Gastroesophageal sphincter (tissue), 3 donors: ENCODE results near the gene PDE11A.

Experiments used
- CTCF ChIP-seq, 4 experiments: fragments of 200-600 bp in 2 of 4; fragments of 450-650 bp in 2 of 4; sonication (generic) in 1 of 4; IDR thresholded peaks; one replicate each; pipeline ENCODE4 v1.5.1; 2017 to 2019; ENCODE audit warnings: antibody characterized with exemption in 4 of 4, mild to moderate bottlenecking in 2 of 4, moderate library complexity in 2 of 4
- EP300 ChIP-seq: sonication (generic); formaldehyde crosslinking; IDR thresholded peaks from one replicate; pipeline ENCODE4 v1.6.1; 2017; ENCODE audit warnings: antibody characterized with exemption, mild to moderate bottlenecking
- POLR2A ChIP-seq, 2 donors: fragments of 450-650 bp; IDR thresholded peaks; one replicate each; pipeline ENCODE4 v1.6.1; 2017; ENCODE audit warnings: antibody characterized with exemption in 2 of 2, mild to moderate bottlenecking in 2 of 2, moderate library complexity in 1 of 2
- POLR2AphosphoS5 ChIP-seq: sonication (generic); formaldehyde crosslinking; IDR thresholded peaks from one replicate; pipeline ENCODE4 v1.6.1; 2017; ENCODE audit warnings: antibody characterized with exemption

- TF ChIP-seq CTCF (IDR thresholded peaks at IDR 0.05) = no peak
- TF ChIP-seq POLR2A (IDR thresholded peaks at IDR 0.05) = no peak
- TF ChIP-seq POLR2AphosphoS5 = no peak
- no peak for TF ChIP-seq EP300
Measured at GRCh38 chr2:178047391-178047790, 25.2 kb downstream of the PDE11A start.
